ENCODE data around the gene FSIP1. TPM values are rescaled to one million over a fixed set of nuclear protein-coding genes. Genes with fewer than 3 reads are reported as not detected.

The FSIP1 gene
- total RNA-seq, 2 experiments from 2014 or later: 0.50 to 0.56 TPM

GRCh38 chr15:39618063-39618823 is 164.4 kb downstream of the FSIP1 start:
- ATAC-seq (no peak), DNase-seq (no peak)
- Mint-ChIP-seq H3K4me1 (peaks cover 18% of the 10 kb centered on the region), H3K36me3 (peaks cover 31% of the 10 kb centered on the region), H3K27me3 (no peaks in the 10 kb centered on the region), H3K27ac (no peak overlapping the region), H3K4me3 (no peak overlapping the region), H3K9me3 (ENCODE audit: low read depth) (peaks cover 16% of the 10 kb centered on the region)
- CTCF ChIA-PET: interaction anchor here (1.5 kb wide), 1 partner anchor 11 kb away, joined by 3 read pairs; no protein-coding TSS in a partner anchor

GRCh38 chr15:39616731-39617455 is 165.7 kb downstream of the FSIP1 start:
- ATAC-seq: no peak
- Mint-ChIP-seq H3K4me3 (no peak overlapping the region), H3K36me3 (peaks cover 31% of the 10 kb centered on the region), H3K9me3 (ENCODE audit: low read depth) (peaks cover 20% of the 10 kb centered on the region), H3K4me1 (peaks cover 5% of the 10 kb centered on the region), H3K27me3 (no peaks in the 10 kb centered on the region), H3K27ac (no peak overlapping the region)
- no peak for DNase-seq
- CTCF ChIA-PET: no interaction called here

GRCh38 chr15:39613861-39614260 is 168.8 kb downstream of the FSIP1 start:
- ATAC-seq (no peak), DNase-seq (no peak)
- Mint-ChIP-seq H3K27me3 (no peaks in the 10 kb centered on the region), H3K36me3 (peaks cover 37% of the 10 kb centered on the region), H3K9me3 (ENCODE audit: low read depth) (peaks cover 25% of the 10 kb centered on the region), H3K4me3 (no peak overlapping the region), H3K4me1 (peaks cover 11% of the 10 kb centered on the region), H3K27ac (no peak overlapping the region)
- CTCF ChIA-PET: no interaction called here

- Mint-ChIP-seq H3K4me3 (no peak overlapping the region), H3K36me3 (peaks cover 41% of the 10 kb centered on the region), H3K9me3 (ENCODE audit: low read depth) (peaks cover 31% of the 10 kb centered on the region), H3K4me1 (peaks cover 17% of the 10 kb centered on the region), H3K27me3 (no peaks in the 10 kb centered on the region), H3K27ac (peak overlapping the region; percentile 32)
- ATAC-seq (no peak), DNase-seq (no peak)
- CTCF ChIA-PET: interaction anchor here (0.6 kb wide), 1 partner anchor 45 kb away, joined by 3 read pairs; no protein-coding TSS in a partner anchor
Observed at GRCh38 chr15:39613271-39613670, 169.4 kb downstream of the FSIP1 start.

- no peak for ATAC-seq
- CTCF ChIA-PET: interaction anchor here (0.5 to 2.6 kb wide), 6 partner anchors 9 to 30 kb away, joined by 3 to 11 read pairs (median 4); partner anchors contain the start of gene THBS1
- Mint-ChIP-seq H3K27ac (no peak overlapping the region), H3K9me3 (ENCODE audit: low read depth) (peaks cover 32% of the 10 kb centered on the region), H3K27me3 (no peaks in the 10 kb centered on the region), H3K36me3 (peaks cover 44% of the 10 kb centered on the region), H3K4me1 (peaks cover 16% of the 10 kb centered on the region), H3K4me3 (no peak overlapping the region)
- no peak for DNase-seq
Observed at GRCh38 chr15:39610665-39611064, 172.0 kb downstream of the FSIP1 start.

- DNase-seq: no peak
- Mint-ChIP-seq H3K36me3 (peaks cover 39% of the 10 kb centered on the region), H3K9me3 (ENCODE audit: low read depth) (peaks cover 28% of the 10 kb centered on the region), H3K4me1 (peaks cover 16% of the 10 kb centered on the region), H3K27ac (peak overlapping the region; percentile 67), H3K27me3 (no peaks in the 10 kb centered on the region), H3K4me3 (no peak overlapping the region)
- ATAC-seq: no peak
- CTCF ChIA-PET: interaction anchor here (0.9 to 2.6 kb wide), 7 partner anchors 9 to 32 kb away, joined by 3 to 11 read pairs (median 4); partner anchors contain the start of gene THBS1
Observed at GRCh38 chr15:39609166-39609916, 173.3 kb downstream of the FSIP1 start.

GRCh38 chr15:39608185-39609139 is 174.2 kb downstream of the FSIP1 start:
- CTCF ChIA-PET: interaction anchor here (0.9 to 2.6 kb wide), 9 partner anchors 9 to 148 kb away, joined by 3 to 11 read pairs (median 4); no protein-coding TSS in a partner anchor
- Mint-ChIP-seq H3K4me1 (peaks cover 16% of the 10 kb centered on the region), H3K27ac (peak overlapping the region; percentile 67), H3K27me3 (no peaks in the 10 kb centered on the region), H3K9me3 (ENCODE audit: low read depth) (peaks cover 23% of the 10 kb centered on the region), H3K36me3 (peaks cover 31% of the 10 kb centered on the region), H3K4me3 (no peak overlapping the region)
- ATAC-seq: peak; percentile 27
- DNase-seq: no peak

GRCh38 chr15:39605146-39605545 is 177.5 kb downstream of the FSIP1 start:
- peaks cover 7% of the 10 kb centered on the region for H3K9me3 Mint-ChIP-seq (ENCODE audit: low read depth)
- DNase-seq: no peak
- CTCF ChIA-PET: interaction anchor here (0.8 to 1.7 kb wide), 3 partner anchors 14 to 152 kb away, joined by 3 to 6 read pairs (median 4); no protein-coding TSS in a partner anchor
- peaks cover 15% of the 10 kb centered on the region for H3K36me3 Mint-ChIP-seq
- peaks cover 16% of the 10 kb centered on the region for H3K4me1 Mint-ChIP-seq
- H3K4me3 Mint-ChIP-seq: no peak overlapping the region
- no peaks in the 10 kb centered on the region for H3K27me3 Mint-ChIP-seq
- H3K27ac Mint-ChIP-seq: no peak overlapping the region
- ATAC-seq: no peak

GRCh38 chr15:39602143-39602542 is 180.5 kb downstream of the FSIP1 start:
- CTCF ChIA-PET: interaction anchor here (1.4 kb wide), 1 partner anchor 155 kb away, joined by 4 read pairs; no protein-coding TSS in a partner anchor

GRCh38 chr15:39599871-39600270 is 182.8 kb downstream of the FSIP1 start:
- no peaks in the 10 kb centered on the region for H3K9me3 Mint-ChIP-seq (ENCODE audit: low read depth)
- CTCF ChIA-PET: interaction anchor here (0.7 to 1.1 kb wide), 2 partner anchors 9 to 11 kb away, joined by 3 read pairs; no protein-coding TSS in a partner anchor
- DNase-seq (no peak), ATAC-seq (no peak)
- no peak overlapping the region for H3K27ac Mint-ChIP-seq
- no peak overlapping the region for H3K4me3 Mint-ChIP-seq
- no peaks in the 10 kb centered on the region for H3K36me3 Mint-ChIP-seq
- peaks cover 5% of the 10 kb centered on the region for H3K27me3 Mint-ChIP-seq
- H3K4me1 Mint-ChIP-seq: no peaks in the 10 kb centered on the region

More at GRCh38 chr15:39602143-39602542, 180.5 kb downstream of the FSIP1 start:
- peaks cover 2% of the 10 kb centered on the region for H3K36me3 Mint-ChIP-seq
- no peak overlapping the region for H3K4me3 Mint-ChIP-seq
- DNase-seq: no peak
- no peaks in the 10 kb centered on the region for H3K27me3 Mint-ChIP-seq
- H3K4me1 Mint-ChIP-seq: no peaks in the 10 kb centered on the region
- no peak overlapping the region for H3K27ac Mint-ChIP-seq
- ATAC-seq: no peak
- no peaks in the 10 kb centered on the region for H3K9me3 Mint-ChIP-seq (ENCODE audit: low read depth)

GRCh38 chr15:39598958-39599845 is 183.4 kb downstream of the FSIP1 start:
- Mint-ChIP-seq H3K4me1 (peaks cover 3% of the 10 kb centered on the region), H3K36me3 (no peaks in the 10 kb centered on the region), H3K27ac (no peak overlapping the region), H3K4me3 (no peak overlapping the region), H3K27me3 (peaks cover 5% of the 10 kb centered on the region), H3K9me3 (ENCODE audit: low read depth) (no peaks in the 10 kb centered on the region)
- CTCF ChIA-PET: interaction anchor here (0.7 to 1.6 kb wide), 4 partner anchors 9 to 23 kb away, joined by 3 to 6 read pairs (median 4); no protein-coding TSS in a partner anchor
- no peak for ATAC-seq
- no peak for DNase-seq
